ENCODE results near the gene LPO. TPM values are rescaled to one million over a fixed set of nuclear protein-coding genes. Genes with fewer than 3 reads are reported as not detected.
A peak's percentile ranks its signal among the peaks of the same experiment; 100 is the strongest.

Gene LPO
- total RNA-seq, 1 experiment from 2014 or later: not detected

GRCh38 chr17:58315281-58315711 is 76.9 kb downstream of the LPO start:
- no peaks in the 10 kb centered on the region for H3K36me3 Mint-ChIP-seq (ENCODE audit: insufficient read depth, unreplicated experiment)
- DNase-seq: no peak
- no TSS peak for BruUV-seq (replicated peaks)
- H3K4me1 Mint-ChIP-seq (ENCODE audit: low read depth, unreplicated experiment): no peaks in the 10 kb centered on the region
- intact Hi-C loops (cut with micrococcal nuclease; ENCODE audit: unreplicated experiment): no loop called here
- no peak overlapping the region for H3K4me3 Mint-ChIP-seq (ENCODE audit: low read depth, unreplicated experiment)
- H3K27me3 Mint-ChIP-seq (ENCODE audit: unreplicated experiment): peaks cover 63% of the 10 kb centered on the region
- TF ChIP-seq, protein P1, sequence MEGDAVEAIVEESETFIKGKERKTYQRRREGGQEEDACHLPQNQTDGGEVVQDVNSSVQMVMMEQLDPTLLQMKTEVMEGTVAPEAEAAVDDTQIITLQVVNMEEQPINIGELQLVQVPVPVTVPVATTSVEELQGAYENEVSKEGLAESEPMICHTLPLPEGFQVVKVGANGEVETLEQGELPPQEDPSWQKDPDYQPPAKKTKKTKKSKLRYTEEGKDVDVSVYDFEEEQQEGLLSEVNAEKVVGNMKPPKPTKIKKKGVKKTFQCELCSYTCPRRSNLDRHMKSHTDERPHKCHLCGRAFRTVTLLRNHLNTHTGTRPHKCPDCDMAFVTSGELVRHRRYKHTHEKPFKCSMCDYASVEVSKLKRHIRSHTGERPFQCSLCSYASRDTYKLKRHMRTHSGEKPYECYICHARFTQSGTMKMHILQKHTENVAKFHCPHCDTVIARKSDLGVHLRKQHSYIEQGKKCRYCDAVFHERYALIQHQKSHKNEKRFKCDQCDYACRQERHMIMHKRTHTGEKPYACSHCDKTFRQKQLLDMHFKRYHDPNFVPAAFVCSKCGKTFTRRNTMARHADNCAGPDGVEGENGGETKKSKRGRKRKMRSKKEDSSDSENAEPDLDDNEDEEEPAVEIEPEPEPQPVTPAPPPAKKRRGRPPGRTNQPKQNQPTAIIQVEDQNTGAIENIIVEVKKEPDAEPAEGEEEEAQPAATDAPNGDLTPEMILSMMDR (IDR thresholded peaks at IDR 0.05; ENCODE audit: unreplicated experiment): no peak
- no peaks in the 10 kb centered on the region for H3K9me3 Mint-ChIP-seq (ENCODE audit: low read depth, unreplicated experiment)
- H3K27ac Mint-ChIP-seq (ENCODE audit: unreplicated experiment): no peak overlapping the region
- CTCF ChIA-PET: interaction anchor here (0.6 to 1.6 kb wide), 2 partner anchors 10 to 177 kb away, joined by 3 read pairs; no protein-coding TSS in a partner anchor

- CTCF ChIA-PET: interaction anchor here (0.6 kb wide), 1 partner anchor 176 kb away, joined by 3 read pairs; no protein-coding TSS in a partner anchor
- H3K4me1 Mint-ChIP-seq (ENCODE audit: low read depth, unreplicated experiment): no peaks in the 10 kb centered on the region
- no peak overlapping the region for H3K27ac Mint-ChIP-seq (ENCODE audit: unreplicated experiment)
- no peak for DNase-seq
- no TSS peak for BruUV-seq (replicated peaks)
- H3K4me3 Mint-ChIP-seq (ENCODE audit: low read depth, unreplicated experiment): no peak overlapping the region
- H3K27me3 Mint-ChIP-seq (ENCODE audit: unreplicated experiment): peaks cover 64% of the 10 kb centered on the region
- H3K9me3 Mint-ChIP-seq (ENCODE audit: low read depth, unreplicated experiment): no peaks in the 10 kb centered on the region
- intact Hi-C loops (cut with micrococcal nuclease; ENCODE audit: unreplicated experiment): no loop called here
- no peaks in the 10 kb centered on the region for H3K36me3 Mint-ChIP-seq (ENCODE audit: insufficient read depth, unreplicated experiment)
- TF ChIP-seq, protein P1 (IDR thresholded peaks at IDR 0.05; ENCODE audit: unreplicated experiment): no peak
These were observed 77.4 kb downstream of the LPO start for GRCh38 chr17:58315750-58316149.

DNA sequence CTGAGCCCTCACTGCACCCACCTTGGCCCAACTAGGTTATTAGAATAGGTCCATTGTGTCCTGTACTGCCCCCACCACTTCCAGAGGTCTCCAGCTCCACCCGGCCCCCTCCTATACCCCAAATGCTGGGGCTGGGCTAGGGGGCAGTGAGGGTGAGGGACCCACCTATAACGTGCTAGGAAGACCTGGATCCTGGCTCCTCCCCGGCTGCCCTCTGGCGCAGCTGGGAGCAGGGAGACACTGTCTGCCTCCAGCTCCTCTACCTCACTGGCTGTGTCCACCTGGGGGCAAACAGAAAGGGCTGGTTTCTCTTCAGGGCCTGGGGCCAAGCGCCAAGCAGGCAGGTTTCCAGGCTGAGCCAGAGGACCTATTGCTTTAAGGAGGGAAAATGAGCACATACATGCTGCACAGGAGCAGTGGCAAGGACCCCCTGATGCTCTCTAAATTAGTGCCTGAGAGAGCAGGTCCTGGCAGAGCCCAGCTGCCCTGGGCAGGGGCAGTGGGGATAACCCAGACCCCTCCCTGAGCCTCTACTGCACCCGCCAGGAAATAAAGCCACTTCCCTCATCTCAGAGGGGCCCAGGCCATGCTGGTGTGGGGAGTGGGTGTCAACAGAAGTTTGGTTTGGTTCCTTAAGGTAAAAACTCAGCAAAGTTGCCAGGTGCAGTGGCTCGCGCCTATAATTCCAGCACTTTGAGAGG is 78.0 kb downstream of the LPO start:
- Mint-ChIP-seq H3K9me3 (ENCODE audit: low read depth, unreplicated experiment) (no peaks in the 10 kb centered on the region), H3K27ac (ENCODE audit: unreplicated experiment) (no peak overlapping the region), H3K36me3 (ENCODE audit: insufficient read depth, unreplicated experiment) (no peaks in the 10 kb centered on the region), H3K27me3 (ENCODE audit: unreplicated experiment) (peaks cover 70% of the 10 kb centered on the region), H3K4me1 (ENCODE audit: low read depth, unreplicated experiment) (no peaks in the 10 kb centered on the region), H3K4me3 (ENCODE audit: low read depth, unreplicated experiment) (no peak overlapping the region)
- intact Hi-C loops (cut with micrococcal nuclease; ENCODE audit: unreplicated experiment): no loop called here
- BruUV-seq (replicated peaks): no TSS peak
- no peak for DNase-seq
- CTCF ChIA-PET: interaction anchor here (0.5 to 1.7 kb wide), 4 partner anchors 13 to 1062 kb away, joined by 3 to 40 read pairs (median 8); partner anchors contain the start of gene RNF43
- TF ChIP-seq, protein P1 (IDR thresholded peaks at IDR 0.05; ENCODE audit: unreplicated experiment): no peak

DNA sequence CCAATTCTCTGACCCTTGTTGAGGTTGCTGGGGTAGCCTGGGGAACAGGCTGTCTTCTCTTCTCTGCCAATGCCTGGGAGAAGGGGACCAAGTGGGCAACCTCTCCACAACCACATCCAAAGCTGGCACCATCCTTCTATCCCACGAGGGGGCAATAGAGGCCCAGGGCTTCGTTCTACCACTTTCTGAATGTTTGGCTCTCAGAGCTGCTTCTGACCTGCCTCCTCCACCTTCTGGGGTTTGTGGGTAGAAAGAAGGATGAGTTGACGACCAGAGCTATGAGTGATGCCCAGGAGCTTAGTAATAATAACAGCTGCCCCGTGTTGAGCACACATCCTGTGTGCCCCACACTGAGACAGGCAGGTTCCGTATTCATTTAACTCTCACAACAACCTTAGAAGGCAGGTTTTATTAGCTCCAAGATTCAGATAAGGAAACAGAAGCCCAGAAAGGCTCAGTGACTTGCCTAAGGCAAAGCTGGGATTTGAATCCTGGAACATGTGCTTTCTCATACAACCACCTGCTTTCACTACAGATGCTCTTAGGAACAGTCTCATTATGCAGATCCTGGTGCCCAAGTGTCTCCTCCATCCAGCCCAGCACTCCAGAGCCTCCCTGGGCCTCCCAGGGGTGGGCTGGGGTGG is 79.2 kb downstream of the LPO start:
- no TSS peak for BruUV-seq (replicated peaks)
- Mint-ChIP-seq H3K9me3 (ENCODE audit: low read depth, unreplicated experiment) (no peaks in the 10 kb centered on the region), H3K27ac (ENCODE audit: unreplicated experiment) (no peak overlapping the region), H3K36me3 (ENCODE audit: insufficient read depth, unreplicated experiment) (no peaks in the 10 kb centered on the region), H3K27me3 (ENCODE audit: unreplicated experiment) (peaks cover 80% of the 10 kb centered on the region), H3K4me3 (ENCODE audit: low read depth, unreplicated experiment) (no peak overlapping the region), H3K4me1 (ENCODE audit: low read depth, unreplicated experiment) (no peaks in the 10 kb centered on the region)
- peak; percentile 61 for DNase-seq
- TF ChIP-seq, protein P1 (IDR thresholded peaks at IDR 0.05; ENCODE audit: unreplicated experiment): peak; percentile 49
- intact Hi-C loops (cut with micrococcal nuclease; ENCODE audit: unreplicated experiment): loop anchor here (1.0 kb wide), 2 partner anchors 100 to 130 kb away; partner anchors contain the start of gene RNF43
- CTCF ChIA-PET: interaction anchor here (0.8 to 1.7 kb wide), 7 partner anchors 14 to 130 kb away, joined by 3 to 40 read pairs (median 5); partner anchors contain the start of genes RNF43 and SUPT4H1
